ENCODE data around the gene CYBC1. TPM values are rescaled to one million over a fixed set of nuclear protein-coding genes. Genes with fewer than 3 reads are reported as not detected.
"Not testable (repeated sequence)": the region's sequence is repeated elsewhere in the genome, so short reads cannot be mapped to it uniquely, and the experiment has no call there.

The CYBC1 gene
- total RNA-seq, 2 experiments from 2014 or later, result 470 to 679 TPM

DNA sequence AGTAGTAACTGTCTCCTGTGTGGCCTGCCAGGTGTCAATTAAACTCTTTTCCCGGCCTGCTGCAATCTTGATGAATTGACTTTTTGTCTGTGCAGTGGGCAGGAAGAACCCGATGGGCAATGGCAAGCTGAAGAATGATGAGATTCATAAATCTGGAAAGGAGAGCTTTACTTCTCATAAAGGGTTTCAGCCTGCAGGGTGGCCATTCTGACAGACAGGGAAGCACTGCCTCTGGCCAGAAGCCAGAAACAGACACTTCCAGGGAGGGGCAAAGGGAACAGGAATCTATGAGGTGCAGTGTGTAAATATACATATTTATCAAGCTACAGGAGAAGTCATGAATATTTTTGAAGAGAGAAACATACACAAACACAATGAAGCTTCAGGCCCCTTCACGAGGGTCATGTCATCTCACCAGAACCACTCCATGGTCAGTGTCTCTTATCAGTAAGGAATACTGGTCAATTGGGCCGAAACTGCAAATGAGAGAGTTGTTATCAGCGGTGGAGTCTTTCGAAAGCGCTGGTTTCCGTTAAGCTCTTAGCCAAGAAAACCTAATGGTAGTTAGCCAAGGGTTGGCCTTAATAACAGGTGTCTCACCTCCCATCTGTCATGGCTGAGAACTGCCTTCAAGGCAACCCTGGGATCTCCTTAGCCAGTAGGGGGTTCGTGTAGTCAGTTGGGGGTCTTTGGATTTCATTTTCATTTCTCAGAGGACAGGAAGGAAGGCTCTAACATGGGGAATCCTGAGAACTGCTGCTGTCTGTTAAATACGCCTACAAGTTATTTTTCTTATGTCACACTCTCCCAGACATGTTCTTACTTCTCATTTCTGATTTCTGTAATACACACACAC lies 6.7 kb upstream of the CYBC1 start:
- Histone ChIP-seq H3K9me3 (ENCODE audit: low read length) (peaks cover 14% of the 10 kb centered on the region; the same call in 1 of the 2 replicates), H3K4me3 (ENCODE audit: low read depth, low read length, poor library complexity, severe bottlenecking) (peak overlapping the region; percentile 75), H3K9me2 (ENCODE audit: insufficient read depth, low read length) (no peaks in the 10 kb centered on the region), H3K27ac (ENCODE audit: low read depth, low read length, poor library complexity, severe bottlenecking) (peak overlapping the region; percentile 89), H4K20me1 (ENCODE audit: insufficient read depth, low read length) (no peaks in the 10 kb centered on the region), H3K36me3 (ENCODE audit: insufficient read depth, low read length) (peaks cover 33% of the 10 kb centered on the region), H3K4me1 (ENCODE audit: insufficient read depth, low read length, poor library complexity, severe bottlenecking) (peaks cover 18% of the 10 kb centered on the region), H3K4me2 (ENCODE audit: low read length) (peak overlapping the region; percentile 74), H3K79me2 (ENCODE audit: insufficient read depth, low read depth, low read length) (peaks cover 4% of the 10 kb centered on the region; the same call in 1 of the 2 replicates), H2AFZ (ENCODE audit: low read length) (no peak overlapping the region; the same call in 1 of the 2 replicates)
- BruUV-seq (replicated peaks), result no TSS peak
- CTCF ChIA-PET (ENCODE audit: unreplicated experiment), result interaction anchor here (1.1 kb wide), 1 partner anchor 38 kb away, joined by 6 read pairs; no protein-coding TSS in a partner anchor
- POLR2A ChIA-PET, result interaction anchor here (0.7 to 1.8 kb wide), 4 partner anchors 8 to 100 kb away, joined by 3 to 6 read pairs (median 5); no protein-coding TSS in a partner anchor
- TF ChIP-seq, protein P1, sequence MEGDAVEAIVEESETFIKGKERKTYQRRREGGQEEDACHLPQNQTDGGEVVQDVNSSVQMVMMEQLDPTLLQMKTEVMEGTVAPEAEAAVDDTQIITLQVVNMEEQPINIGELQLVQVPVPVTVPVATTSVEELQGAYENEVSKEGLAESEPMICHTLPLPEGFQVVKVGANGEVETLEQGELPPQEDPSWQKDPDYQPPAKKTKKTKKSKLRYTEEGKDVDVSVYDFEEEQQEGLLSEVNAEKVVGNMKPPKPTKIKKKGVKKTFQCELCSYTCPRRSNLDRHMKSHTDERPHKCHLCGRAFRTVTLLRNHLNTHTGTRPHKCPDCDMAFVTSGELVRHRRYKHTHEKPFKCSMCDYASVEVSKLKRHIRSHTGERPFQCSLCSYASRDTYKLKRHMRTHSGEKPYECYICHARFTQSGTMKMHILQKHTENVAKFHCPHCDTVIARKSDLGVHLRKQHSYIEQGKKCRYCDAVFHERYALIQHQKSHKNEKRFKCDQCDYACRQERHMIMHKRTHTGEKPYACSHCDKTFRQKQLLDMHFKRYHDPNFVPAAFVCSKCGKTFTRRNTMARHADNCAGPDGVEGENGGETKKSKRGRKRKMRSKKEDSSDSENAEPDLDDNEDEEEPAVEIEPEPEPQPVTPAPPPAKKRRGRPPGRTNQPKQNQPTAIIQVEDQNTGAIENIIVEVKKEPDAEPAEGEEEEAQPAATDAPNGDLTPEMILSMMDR (conservative IDR thresholded peaks at IDR 0.05; ENCODE audit: low read length), result 0 out of 2 replicates have a peak, but pooled peaks have one; percentile 29
- no peak for TF ChIP-seq EZH2phosphoT487 (IDR thresholded peaks at IDR 0.05; ENCODE audit: borderline replicate concordance, low read depth, low read length)
- intact Hi-C loops (cut with micrococcal nuclease; ENCODE audit: unreplicated experiment), result loop anchor here (5.0 kb wide), 1 partner anchor 40 kb away; the partner anchor contains the start of genes HEXD and OGFOD3
- peak; percentile 39 for DNase-seq (ENCODE audit: low spot score)

DNA sequence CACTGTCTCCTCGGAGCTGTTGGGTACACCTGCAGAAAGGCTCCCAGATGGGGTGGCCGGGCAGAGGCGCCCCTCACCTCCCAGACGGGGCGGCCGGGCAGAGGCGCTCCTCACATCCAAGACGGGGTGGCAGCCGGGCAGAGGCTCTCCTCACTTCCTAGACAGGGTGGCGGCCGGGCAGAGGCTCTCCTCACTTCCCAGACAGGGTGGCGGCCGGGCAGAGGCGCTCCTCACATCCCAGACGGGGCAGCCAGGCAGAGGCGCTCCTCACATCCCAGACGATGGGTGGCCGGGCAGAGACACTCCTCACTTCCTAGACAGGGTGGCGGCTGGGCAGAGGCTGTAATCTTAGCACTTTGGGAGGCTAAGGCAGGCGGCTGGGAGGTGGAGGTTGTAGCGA lies 3.2 kb upstream of the CYBC1 start:
- Histone ChIP-seq H3K4me1 (ENCODE audit: insufficient read depth, low read length, poor library complexity, severe bottlenecking) (peaks cover 30% of the 10 kb centered on the region), H3K9me3 (ENCODE audit: low read length) (peaks cover 20% of the 10 kb centered on the region; the same call in 1 of the 2 replicates), H3K36me3 (ENCODE audit: insufficient read depth, low read length) (peaks cover 17% of the 10 kb centered on the region)
- BruUV-seq (replicated peaks); H3K79me2 ChIP-seq (ENCODE audit: insufficient read depth, low read depth, low read length); H3K9me2 ChIP-seq (ENCODE audit: insufficient read depth, low read length); H3K4me2 ChIP-seq (ENCODE audit: low read length); H3K27ac ChIP-seq (ENCODE audit: low read depth, low read length, poor library complexity, severe bottlenecking); H4K20me1 ChIP-seq (ENCODE audit: insufficient read depth, low read length); POLR2A ChIA-PET; CTCF ChIA-PET (ENCODE audit: unreplicated experiment); H2AFZ ChIP-seq (ENCODE audit: low read length); H3K4me3 ChIP-seq (ENCODE audit: low read depth, low read length, poor library complexity, severe bottlenecking); intact Hi-C loops (cut with micrococcal nuclease; ENCODE audit: unreplicated experiment): not testable (repeated sequence)
- peak; percentile 45 for DNase-seq (ENCODE audit: low spot score)

DNA sequence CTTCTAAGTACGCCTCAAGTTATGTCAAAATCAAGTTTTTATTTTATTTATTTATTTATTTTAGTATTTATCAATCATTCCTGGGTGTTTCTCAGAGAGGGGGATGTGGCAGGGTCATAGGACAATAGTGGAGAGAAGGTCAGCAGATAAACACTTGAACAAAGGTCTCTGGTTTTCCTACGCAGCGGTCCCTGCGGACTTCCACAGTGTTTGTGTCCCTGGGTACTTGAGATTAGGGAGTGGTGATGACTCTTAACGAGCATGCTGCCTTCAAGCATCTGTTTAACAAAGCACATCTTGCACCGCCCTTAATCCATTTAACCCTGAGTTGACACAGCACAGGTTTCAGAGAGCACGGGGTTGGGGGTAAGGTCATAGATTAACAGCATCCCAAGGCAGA lies 2.6 kb upstream of the CYBC1 start:
- H3K27ac ChIP-seq (ENCODE audit: low read depth, low read length, poor library complexity, severe bottlenecking); H3K4me2 ChIP-seq (ENCODE audit: low read length); CTCF ChIA-PET (ENCODE audit: unreplicated experiment); BruUV-seq (replicated peaks); intact Hi-C loops (cut with micrococcal nuclease; ENCODE audit: unreplicated experiment); H3K9me2 ChIP-seq (ENCODE audit: insufficient read depth, low read length); DNase-seq (ENCODE audit: low spot score); H2AFZ ChIP-seq (ENCODE audit: low read length); H3K4me3 ChIP-seq (ENCODE audit: low read depth, low read length, poor library complexity, severe bottlenecking); H4K20me1 ChIP-seq (ENCODE audit: insufficient read depth, low read length): not testable (repeated sequence)
- Histone ChIP-seq H3K4me1 (ENCODE audit: insufficient read depth, low read length, poor library complexity, severe bottlenecking) (peaks cover 32% of the 10 kb centered on the region), H3K36me3 (ENCODE audit: insufficient read depth, low read length) (peaks cover 19% of the 10 kb centered on the region), H3K9me3 (ENCODE audit: low read length) (peaks cover 20% of the 10 kb centered on the region; the same call in 1 of the 2 replicates), H3K79me2 (ENCODE audit: insufficient read depth, low read depth, low read length) (peaks cover 10% of the 10 kb centered on the region; the same call in 1 of the 2 replicates)
- POLR2A ChIA-PET, result interaction anchor here (0.6 to 0.7 kb wide), 2 partner anchors 82 to 85 kb away, joined by 3 read pairs; no protein-coding TSS in a partner anchor
